Measurements from ENCODE around the gene SIGMAR1. TPM values are rescaled to one million over a fixed set of nuclear protein-coding genes. Genes with fewer than 3 reads are reported as not detected.

The SIGMAR1 gene
- total and polyA plus RNA-seq, 2 experiments from 2014 or later = 126 to 240 TPM

- Histone ChIP-seq H3K9me2 (replicated peaks; ENCODE audit: insufficient read depth) (no peaks in the 10 kb centered on the region), H3K4me3 (no peak overlapping the region), H3K4me1 (ENCODE audit: insufficient read depth) (peaks cover 54% of the 10 kb centered on the region), H3K27me3 (no peaks in the 10 kb centered on the region), H3K27ac (peak overlapping the region; percentile 94), H3K4me2 (peak overlapping the region; percentile 87), H4K20me1 (ENCODE audit: insufficient read depth, poor library complexity, severe bottlenecking) (no peaks in the 10 kb centered on the region), H3K36me3 (replicated peaks; ENCODE audit: insufficient read depth, low read depth) (no peaks in the 10 kb centered on the region), H3K9me3 (ENCODE audit: low read depth) (no peaks in the 10 kb centered on the region), H2AFZ (no peak overlapping the region), H3K79me2 (peaks cover 30% of the 10 kb centered on the region)
- no peak for DNase-seq (ENCODE audit: low spot score)
- TF ChIP-seq, protein P1, sequence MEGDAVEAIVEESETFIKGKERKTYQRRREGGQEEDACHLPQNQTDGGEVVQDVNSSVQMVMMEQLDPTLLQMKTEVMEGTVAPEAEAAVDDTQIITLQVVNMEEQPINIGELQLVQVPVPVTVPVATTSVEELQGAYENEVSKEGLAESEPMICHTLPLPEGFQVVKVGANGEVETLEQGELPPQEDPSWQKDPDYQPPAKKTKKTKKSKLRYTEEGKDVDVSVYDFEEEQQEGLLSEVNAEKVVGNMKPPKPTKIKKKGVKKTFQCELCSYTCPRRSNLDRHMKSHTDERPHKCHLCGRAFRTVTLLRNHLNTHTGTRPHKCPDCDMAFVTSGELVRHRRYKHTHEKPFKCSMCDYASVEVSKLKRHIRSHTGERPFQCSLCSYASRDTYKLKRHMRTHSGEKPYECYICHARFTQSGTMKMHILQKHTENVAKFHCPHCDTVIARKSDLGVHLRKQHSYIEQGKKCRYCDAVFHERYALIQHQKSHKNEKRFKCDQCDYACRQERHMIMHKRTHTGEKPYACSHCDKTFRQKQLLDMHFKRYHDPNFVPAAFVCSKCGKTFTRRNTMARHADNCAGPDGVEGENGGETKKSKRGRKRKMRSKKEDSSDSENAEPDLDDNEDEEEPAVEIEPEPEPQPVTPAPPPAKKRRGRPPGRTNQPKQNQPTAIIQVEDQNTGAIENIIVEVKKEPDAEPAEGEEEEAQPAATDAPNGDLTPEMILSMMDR (IDR thresholded peaks at IDR 0.05; ENCODE audit: poor library complexity) = no peak
- TF ChIP-seq EZH2phosphoT487 (IDR thresholded peaks at IDR 0.05; ENCODE audit: low read depth, severe bottlenecking, unreplicated experiment) (no peak), EZH2 (IDR thresholded peaks at IDR 0.05; ENCODE audit: borderline replicate concordance) (no peak)
- 90% methylated on average over 5 of the region's 5 CpGs for WGBS (ENCODE audit: low lambda C conversion rate, missing lambda C conversion rate)
Observed at GRCh38 chr9:34650816-34651215, 13.2 kb upstream of the SIGMAR1 start.

DNA sequence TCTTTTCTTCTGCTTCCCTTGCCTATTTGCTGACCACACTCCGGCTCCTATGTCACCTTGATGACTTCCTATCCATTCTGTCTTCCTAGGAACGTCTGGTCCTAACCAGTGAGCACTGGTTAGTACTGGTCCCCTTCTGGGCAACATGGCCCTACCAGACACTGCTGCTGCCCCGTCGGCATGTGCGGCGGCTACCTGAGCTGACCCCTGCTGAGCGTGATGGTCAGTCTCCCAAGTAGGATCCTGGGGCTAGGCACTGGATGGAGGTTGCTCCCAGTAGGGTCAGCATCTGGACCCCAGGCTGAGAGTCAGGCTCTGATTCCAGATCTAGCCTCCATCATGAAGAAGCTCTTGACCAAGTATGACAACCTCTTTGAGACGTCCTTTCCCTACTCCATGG, 11.1 kb upstream of the SIGMAR1 start:
- no peak overlapping the region for H3K4me3 ChIP-seq
- H3K79me2 ChIP-seq = peaks cover 26% of the 10 kb centered on the region
- 97% methylated on average over 8 of the region's 8 CpGs for WGBS (ENCODE audit: low lambda C conversion rate, missing lambda C conversion rate)
- H3K4me2 ChIP-seq = peak overlapping the region; percentile 97
- no peaks in the 10 kb centered on the region for H3K36me3 ChIP-seq (replicated peaks; ENCODE audit: insufficient read depth, low read depth)
- H3K9me3 ChIP-seq (ENCODE audit: low read depth) = no peaks in the 10 kb centered on the region
- H3K27me3 ChIP-seq = no peaks in the 10 kb centered on the region
- DNase-seq (ENCODE audit: low spot score) = no peak
- H3K9me2 ChIP-seq (replicated peaks; ENCODE audit: insufficient read depth) = no peaks in the 10 kb centered on the region
- H3K4me1 ChIP-seq (ENCODE audit: insufficient read depth) = peaks cover 48% of the 10 kb centered on the region
- no peaks in the 10 kb centered on the region for H4K20me1 ChIP-seq (ENCODE audit: insufficient read depth, poor library complexity, severe bottlenecking)
- TF ChIP-seq EZH2 (IDR thresholded peaks at IDR 0.05; ENCODE audit: borderline replicate concordance) = no peak
- TF ChIP-seq EZH2phosphoT487 (IDR thresholded peaks at IDR 0.05; ENCODE audit: low read depth, severe bottlenecking, unreplicated experiment) = no peak
- TF ChIP-seq, protein P1 (IDR thresholded peaks at IDR 0.05; ENCODE audit: poor library complexity) = no peak
- H3K27ac ChIP-seq = no peak overlapping the region
- H2AFZ ChIP-seq = no peak overlapping the region

- 59% methylated on average over 10 of the region's 10 CpGs for WGBS (ENCODE audit: low lambda C conversion rate, missing lambda C conversion rate)
- DNase-seq (ENCODE audit: low spot score) = no peak
Observed at GRCh38 chr9:34647651-34648050, 10.1 kb upstream of the SIGMAR1 start.

More at GRCh38 chr9:34647651-34648050, 10.1 kb upstream of the SIGMAR1 start:
- Histone ChIP-seq H3K79me2 (peaks cover 26% of the 10 kb centered on the region), H3K9me2 (replicated peaks; ENCODE audit: insufficient read depth) (no peaks in the 10 kb centered on the region), H3K9me3 (ENCODE audit: low read depth) (no peaks in the 10 kb centered on the region), H4K20me1 (ENCODE audit: insufficient read depth, poor library complexity, severe bottlenecking) (no peaks in the 10 kb centered on the region), H3K4me2 (peak overlapping the region; percentile 97), H3K4me3 (peak overlapping the region; percentile 38), H3K36me3 (replicated peaks; ENCODE audit: insufficient read depth, low read depth) (no peaks in the 10 kb centered on the region), H2AFZ (no peak overlapping the region), H3K27me3 (no peaks in the 10 kb centered on the region), H3K27ac (peak overlapping the region; percentile 78), H3K4me1 (ENCODE audit: insufficient read depth) (peaks cover 38% of the 10 kb centered on the region)
- TF ChIP-seq, protein P1 (IDR thresholded peaks at IDR 0.05; ENCODE audit: poor library complexity) = no peak
- TF ChIP-seq EZH2 (IDR thresholded peaks at IDR 0.05; ENCODE audit: borderline replicate concordance) (no peak), EZH2phosphoT487 (IDR thresholded peaks at IDR 0.05; ENCODE audit: low read depth, severe bottlenecking, unreplicated experiment) (no peak)
